ENCODE measurements around the gene SCN4B. TPM values are rescaled to one million over a fixed set of nuclear protein-coding genes. Genes with fewer than 3 reads are reported as not detected.

The SCN4B gene
- total and polyA plus RNA-seq, 2 of the 4 experiments (the other 2 are of a cell fraction), result 0.18 to 0.44 TPM

GRCh38 chr11:118104491-118104890 lies 48.1 kb downstream of the SCN4B start:
- WGBS, 2 experiments (ENCODE audit: extremely low coverage in 2 of 2, insufficient read length in 1 of 2), result 63% methylated on average over 2 of the region's 6 CpGs; no CpG with 5 or more reads in 1 of the 2 experiments
- H3K23ac ChIP-seq (ENCODE audit: low read depth, low read length), result no peak overlapping the region
- H3K14ac ChIP-seq (replicated peaks; ENCODE audit: low read depth, low read length), result no peak overlapping the region
- no peaks in the 10 kb centered on the region for H3K79me1 ChIP-seq (ENCODE audit: low read depth in 1 of 2, low read length in 2 of 2)
- intact Hi-C loops (cut with micrococcal nuclease), result no loop called here
- no peak overlapping the region for H3K4me2 ChIP-seq (ENCODE audit: low read depth, low read length)
- H3K27me3 ChIP-seq (ENCODE audit: control insufficient read depth, insufficient read depth, low read length), result peaks cover 7% of the 10 kb centered on the region; the same call in 1 of the 2 replicates
- H2AK5ac ChIP-seq (ENCODE audit: low read depth, low read length), result no peak overlapping the region
- no peak overlapping the region for H4K5ac ChIP-seq (ENCODE audit: low read depth, low read length)
- H3K9me1 ChIP-seq (ENCODE audit: insufficient read depth, low read length), result no peaks in the 10 kb centered on the region
- no peak overlapping the region for H2BK15ac ChIP-seq (ENCODE audit: low read depth, low read length)
- no TSS peak for BruUV-seq (replicated peaks)
- H4K8ac ChIP-seq (ENCODE audit: low read depth in 2 of 2, low read length in 2 of 2), result no peak overlapping the region
- CTCF ChIA-PET, result no interaction called here
- H3K4me3 ChIP-seq (ENCODE audit: insufficient read depth, low read depth, low read length), result no peak overlapping the region
- H3K4me1 ChIP-seq (ENCODE audit: control insufficient read depth, insufficient read depth, low read length), result no peaks in the 10 kb centered on the region
- H2BK5ac ChIP-seq (ENCODE audit: low read depth, low read length, poor library complexity, severe bottlenecking), result no peak overlapping the region
- in situ Hi-C loops (cut with MboI; ENCODE audit: low sequenced_read_pairs), result no loop called here
- H3K9ac ChIP-seq (ENCODE audit: low read depth, low read length), result no peak overlapping the region
- no peaks in the 10 kb centered on the region for H3K36me3 ChIP-seq (ENCODE audit: control insufficient read depth, insufficient read depth, low read length)
- no peak overlapping the region for H4K91ac ChIP-seq (ENCODE audit: insufficient read depth, low read depth, low read length)
- dilution Hi-C loops (cut with HindIII; ENCODE audit: low sequenced_read_pairs, unreplicated experiment), result no loop called here
- no peak overlapping the region for H3K56ac ChIP-seq (ENCODE audit: extremely low read depth, insufficient read depth, low read length)
- POLR2A ChIA-PET (ENCODE audit: unreplicated experiment), result no interaction called here
- H2AK9ac ChIP-seq (replicated peaks; ENCODE audit: low read depth, low read length, poor library complexity), result no peak overlapping the region
- DNase-seq (no peak), ATAC-seq (ENCODE audit: low read depth) (no peak)
- H3K18ac ChIP-seq (ENCODE audit: low read depth, low read length), result no peak overlapping the region
- H3K27ac ChIP-seq (ENCODE audit: insufficient read depth, low read length), result no peak overlapping the region
- H3K9me3 ChIP-seq (ENCODE audit: control insufficient read depth, insufficient read depth, low read length), result no peaks in the 10 kb centered on the region
- no peak overlapping the region for H3K4ac ChIP-seq (ENCODE audit: low read depth, low read length)
- H4K20me1 ChIP-seq (ENCODE audit: insufficient read depth, low read length), result no peaks in the 10 kb centered on the region
- H2BK20ac ChIP-seq (ENCODE audit: low read depth, low read length), result no peak overlapping the region
- H2BK120ac ChIP-seq (ENCODE audit: low read depth, low read length), result no peak overlapping the region
- no peak overlapping the region for H2AFZ ChIP-seq (replicated peaks; ENCODE audit: low read length, poor library complexity)
- TF ChIP-seq CTCF (conservative IDR thresholded peaks at IDR 0.05; ENCODE audit: low read depth, low read length), result no peak
- no peak for TF ChIP-seq MAFK (IDR thresholded peaks at IDR 0.05; ENCODE audit: low read depth, low read length)
- TF ChIP-seq CEBPB (IDR thresholded peaks at IDR 0.05; ENCODE audit: low read depth, low read length), result no peak
- no peak for TF ChIP-seq MXI1 (IDR thresholded peaks at IDR 0.05; ENCODE audit: borderline replicate concordance, low read depth, low read length)
- TF ChIP-seq RAD21 (IDR thresholded peaks at IDR 0.05; ENCODE audit: low read length), result no peak
- no peak for TF ChIP-seq NFE2L2 (IDR thresholded peaks at IDR 0.05; ENCODE audit: low read depth, low read length)
- TF ChIP-seq POLR2A (IDR thresholded peaks at IDR 0.05; ENCODE audit: low read depth, low read length), result no peak
- TF ChIP-seq RCOR1 (IDR thresholded peaks at IDR 0.05; ENCODE audit: insufficient replicate concordance, low read length), result no peak
- TF ChIP-seq ELK1 (IDR thresholded peaks at IDR 0.05; ENCODE audit: borderline replicate concordance, low read depth, low read length), result no peak
- TF ChIP-seq RFX5 (IDR thresholded peaks at IDR 0.05; ENCODE audit: low read depth, low read length), result no peak
- TF ChIP-seq CHD1 (IDR thresholded peaks at IDR 0.05; ENCODE audit: low read depth, low read length), result no peak
- no peak for TF ChIP-seq MAZ (IDR thresholded peaks at IDR 0.05; ENCODE audit: borderline replicate concordance, low read depth, low read length)
